GM18519 (cell line): ENCODE data around the gene SPEM1.

Experiments used
- ATAC-seq: cut with Tn5 transposase; IDR thresholded peaks from one replicate; pipeline ENCODE4 v1.9.1; 2021; ENCODE audit warnings: mild to moderate bottlenecking, moderate library complexity; ENCODE audit not compliant: unreplicated experiment, low FRiP score

The SPEM1 gene

DNA sequence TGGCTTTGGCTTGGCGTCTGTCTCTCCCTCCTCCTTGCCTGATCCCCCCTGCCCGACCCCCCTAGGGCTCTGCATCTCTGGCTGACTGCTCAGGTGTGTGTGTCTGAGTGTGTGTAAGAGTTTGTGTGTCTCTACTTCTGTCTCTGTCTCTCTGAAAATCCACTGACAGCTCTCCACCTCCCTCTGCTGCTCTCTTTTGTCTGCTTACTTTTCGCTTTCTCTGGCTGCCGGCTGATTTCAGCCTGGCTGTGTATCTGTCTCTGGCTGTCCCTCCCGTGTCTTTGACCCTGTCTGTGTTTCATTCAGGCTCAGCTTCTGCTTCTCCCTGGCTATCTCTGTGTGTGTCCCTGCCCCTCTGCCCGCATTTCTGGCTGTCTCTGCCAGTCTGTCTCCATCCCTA, 3.8 kb upstream of the SPEM1 start:
- ATAC-seq: no peak

DNA sequence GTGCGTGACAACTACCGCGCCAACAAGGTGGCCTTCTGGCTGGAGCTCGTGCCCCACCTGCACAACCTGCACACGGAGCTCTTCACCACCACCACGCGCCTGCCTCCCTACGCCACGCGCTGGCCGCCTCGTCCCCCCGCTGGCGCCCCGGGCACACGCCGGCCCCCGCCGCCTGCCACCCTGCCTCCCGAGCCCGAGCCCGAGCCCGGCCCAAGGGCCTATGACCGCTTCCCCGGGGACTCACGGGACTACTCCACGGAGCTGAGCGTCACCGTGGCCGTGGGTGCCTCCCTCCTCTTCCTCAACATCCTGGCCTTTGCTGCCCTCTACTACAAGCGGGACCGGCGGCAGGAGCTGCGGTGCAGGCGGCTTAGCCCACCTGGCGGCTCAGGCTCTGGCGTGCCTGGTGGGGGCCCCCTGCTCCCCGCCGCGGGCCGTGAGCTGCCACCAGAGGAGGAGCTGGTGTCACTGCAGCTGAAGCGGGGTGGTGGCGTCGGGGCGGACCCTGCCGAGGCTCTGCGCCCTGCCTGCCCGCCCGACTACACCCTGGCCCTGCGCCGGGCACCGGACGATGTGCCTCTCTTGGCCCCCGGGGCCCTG, 3.0 kb upstream of the SPEM1 start:
- ATAC-seq: no peak

DNA sequence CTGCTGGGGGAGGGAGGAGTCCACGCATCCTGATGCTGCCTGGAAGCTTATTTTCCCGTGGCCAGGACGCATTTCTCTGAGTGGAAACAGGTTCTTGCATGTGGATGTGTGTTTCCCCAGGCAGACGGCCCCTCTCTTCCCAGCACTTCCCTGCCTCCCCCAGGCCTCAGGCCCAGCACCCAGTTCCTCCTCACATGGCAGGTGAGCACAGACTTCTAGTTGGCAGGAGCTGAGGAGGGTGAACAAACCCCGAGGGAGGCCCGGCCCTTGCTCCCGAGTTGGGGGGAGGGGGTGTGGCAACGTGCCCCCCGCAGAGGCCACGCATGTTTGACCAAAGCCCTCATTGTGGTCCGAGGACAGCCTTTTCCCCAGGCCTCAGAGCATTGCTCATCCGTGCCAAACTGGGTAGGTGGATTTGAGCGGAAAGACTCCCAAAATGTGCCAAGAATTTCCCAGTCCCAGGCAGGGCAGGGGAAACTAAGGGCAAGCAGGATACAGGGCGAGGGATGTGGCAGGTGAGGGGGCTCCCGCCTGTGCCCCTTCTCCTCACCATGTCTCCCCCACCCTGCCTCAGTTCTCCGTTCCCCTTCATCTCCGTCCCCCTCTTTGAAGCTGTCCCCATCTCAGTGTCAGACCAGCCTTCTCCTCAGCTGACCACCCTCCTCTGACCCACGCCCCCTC, 1.5 kb upstream of the SPEM1 start:
- no peak for ATAC-seq

DNA sequence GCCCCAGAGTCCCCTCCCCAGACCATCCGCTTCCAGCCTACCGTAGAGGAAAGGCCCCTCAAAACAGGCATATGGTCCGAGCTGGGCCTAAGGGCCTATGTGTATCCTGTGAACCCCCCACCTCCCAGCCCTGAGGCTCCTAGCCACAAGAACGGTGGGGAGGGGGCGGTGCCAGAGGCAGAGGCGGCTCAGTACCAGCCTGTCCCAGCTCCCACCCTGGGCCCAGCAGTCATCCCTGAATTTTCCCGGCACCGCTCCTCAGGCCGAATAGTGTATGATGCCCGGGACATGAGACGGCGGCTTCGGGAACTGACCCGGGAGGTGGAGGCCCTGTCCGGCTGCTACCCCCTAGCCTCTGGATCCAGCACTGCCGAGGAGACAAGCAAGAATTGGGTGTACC, 1.1 kb downstream of the SPEM1 start:
- no peak for ATAC-seq

DNA sequence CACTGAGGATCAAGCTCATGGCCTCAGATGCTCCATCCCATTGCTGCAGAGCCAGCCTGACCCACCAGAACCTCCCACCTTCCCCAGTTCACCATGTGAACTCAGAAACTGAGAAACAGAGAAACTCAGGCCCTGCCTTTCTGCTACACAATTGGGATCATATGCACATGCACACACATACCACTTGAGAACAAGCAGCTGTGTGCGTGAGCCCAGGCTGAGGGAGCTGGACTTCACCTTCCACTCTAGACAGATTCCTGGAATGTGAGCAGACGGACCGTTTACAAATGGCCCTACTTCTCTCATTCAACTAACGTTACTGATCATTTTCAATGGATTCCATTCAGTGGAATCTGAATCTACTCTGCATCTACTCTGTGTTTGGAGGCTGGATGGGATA, 3.6 kb downstream of the SPEM1 start:
- ATAC-seq: no peak

DNA sequence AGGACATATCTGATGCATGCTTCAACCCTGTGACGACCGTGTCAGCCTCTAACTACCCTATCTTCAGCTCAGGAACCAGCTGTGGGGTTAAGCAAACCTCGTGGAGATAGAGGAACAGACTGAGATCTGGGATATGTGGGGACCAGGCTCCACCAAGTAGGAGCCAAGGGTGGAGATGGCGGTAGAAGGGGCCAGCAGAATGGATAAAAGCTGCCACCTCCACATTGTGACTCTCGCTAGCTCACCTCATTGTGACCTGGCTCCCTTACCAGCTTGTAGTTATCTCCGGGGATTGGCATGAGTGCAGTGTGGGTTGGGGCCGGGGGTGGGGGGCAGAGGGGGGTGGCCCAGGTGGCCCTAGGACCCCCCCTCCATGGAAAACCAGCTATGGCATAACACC, 5.2 kb downstream of the SPEM1 start, which contains the start of gene SPEM2:
SPEM2 (plus strand) TSS at position 301 of the 400 bp plus-strand sequence; CDS start at position 374, 73 bp downstream.
- ATAC-seq: no peak

DNA sequence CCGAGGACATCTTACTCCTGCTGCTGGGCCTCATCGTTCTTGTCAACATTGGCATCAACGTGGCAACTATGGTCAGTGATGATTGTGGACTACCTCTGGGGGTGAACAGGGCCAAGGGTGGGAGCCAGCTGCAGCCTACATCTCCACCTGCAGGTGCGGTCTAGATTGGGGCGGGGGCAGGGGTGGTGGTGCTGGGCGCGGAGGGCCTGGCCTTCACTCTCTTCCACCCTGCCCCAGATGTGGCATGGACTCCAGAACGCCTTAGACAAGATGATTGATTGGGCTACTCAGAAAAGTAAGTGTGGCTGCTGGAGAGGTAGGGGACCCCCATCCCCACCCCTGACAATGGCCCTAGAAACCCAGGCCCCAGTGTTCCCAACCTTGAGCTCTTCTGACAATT, 5.6 kb downstream of the SPEM1 start:
- no peak for ATAC-seq

DNA sequence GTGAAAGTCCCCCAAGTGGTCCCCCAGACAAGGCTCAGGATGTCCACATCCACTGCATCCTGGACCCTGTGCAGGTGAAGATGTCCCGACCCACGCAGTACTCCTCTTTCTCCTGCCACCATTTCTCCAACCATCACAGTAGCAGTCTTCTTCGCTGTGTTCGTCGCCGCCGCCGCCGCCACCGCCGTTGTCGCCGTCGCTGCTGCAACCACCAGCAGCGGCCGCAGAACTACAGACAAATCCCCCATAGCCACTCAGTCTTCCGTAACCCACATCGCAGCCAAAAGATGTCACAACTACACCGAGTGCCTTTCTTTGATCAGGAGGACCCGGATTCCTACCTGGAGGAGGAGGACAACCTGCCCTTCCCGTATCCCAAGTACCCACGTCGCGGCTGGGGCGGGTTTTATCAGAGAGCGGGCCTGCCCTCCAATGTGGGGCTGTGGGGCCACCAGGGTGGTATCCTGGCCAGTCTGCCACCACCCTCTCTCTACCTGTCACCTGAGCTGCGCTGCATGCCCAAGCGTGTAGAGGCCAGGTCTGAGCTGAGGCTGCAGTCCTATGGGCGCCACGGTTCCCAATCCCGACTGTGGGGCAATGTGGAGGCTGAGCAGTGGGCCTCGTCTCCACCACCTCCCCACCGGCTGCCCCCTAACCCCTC, 6.2 kb downstream of the SPEM1 start:
- no peak for ATAC-seq

DNA sequence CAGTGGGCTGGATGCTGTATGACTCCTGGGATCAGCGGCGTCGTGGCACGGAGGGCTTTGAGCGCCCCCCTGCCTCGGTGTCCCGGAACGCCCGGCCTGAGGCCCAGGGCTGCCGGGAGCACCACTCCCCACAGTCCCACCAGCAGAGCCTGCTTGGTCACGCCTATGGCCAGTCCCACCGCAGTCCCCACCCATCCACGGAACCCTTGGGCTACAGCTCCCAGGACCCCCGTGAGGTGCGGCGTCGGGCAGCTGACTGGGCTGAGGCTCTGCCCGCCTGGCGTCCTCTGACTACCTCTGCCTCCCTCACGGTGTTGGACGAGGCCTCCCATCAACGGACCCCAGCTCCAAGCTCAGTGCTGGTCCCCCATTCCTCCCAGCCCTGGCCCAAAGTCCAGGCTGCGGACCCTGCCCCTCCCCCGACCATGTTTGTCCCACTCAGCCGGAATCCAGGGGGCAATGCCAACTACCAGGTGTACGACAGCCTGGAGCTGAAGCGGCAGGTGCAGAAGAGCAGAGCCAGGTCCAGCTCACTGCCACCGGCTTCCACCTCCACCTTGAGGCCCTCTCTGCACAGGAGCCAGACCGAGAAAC, 6.9 kb downstream of the SPEM1 start:
- no peak for ATAC-seq

DNA sequence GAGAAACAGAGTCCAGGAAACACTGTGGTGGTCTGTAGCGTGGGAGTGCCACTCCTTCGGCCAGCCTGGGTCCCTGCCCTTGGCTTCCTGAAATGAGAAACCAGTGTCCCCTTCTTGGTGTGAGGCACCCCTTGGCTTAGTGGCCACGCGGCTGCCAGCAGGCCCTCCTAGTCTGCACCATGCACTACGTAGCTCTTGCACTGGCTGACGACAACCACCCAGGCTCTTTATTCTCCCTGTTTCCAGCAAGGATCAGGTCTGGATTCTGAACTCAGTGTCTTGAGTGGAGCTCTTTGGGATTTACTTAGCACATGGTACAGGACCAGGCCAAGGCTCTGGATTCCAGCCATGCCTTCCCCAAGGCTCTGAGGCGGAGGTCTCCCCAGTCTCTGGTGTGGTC, 7.4 kb downstream of the SPEM1 start:
- ATAC-seq: no peak

DNA sequence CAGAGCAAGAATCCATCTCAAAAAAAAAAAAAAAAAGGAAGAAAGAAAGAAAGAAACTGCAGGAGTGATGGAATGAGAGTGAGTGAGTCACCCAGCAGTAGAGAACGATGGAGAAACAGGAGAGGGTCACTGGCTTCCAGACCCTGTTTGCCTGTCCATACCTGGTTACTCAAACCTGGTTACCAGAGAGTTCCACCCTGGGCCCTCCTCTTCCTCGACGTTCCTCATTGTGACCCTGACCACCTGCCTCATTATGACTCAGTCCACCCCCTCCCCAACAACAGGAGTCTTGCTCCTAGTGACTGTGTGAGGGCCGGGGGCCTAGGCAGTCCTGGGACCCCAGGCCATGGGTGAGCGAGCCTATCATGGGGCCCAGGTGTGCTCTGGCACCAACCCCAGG, 8.4 kb downstream of the SPEM1 start, which contains the start of gene SPEM3:
SPEM3 (plus strand) TSS at position 301 of the 400 bp plus-strand sequence; CDS start at position 347, 46 bp downstream.
- no peak for ATAC-seq

DNA sequence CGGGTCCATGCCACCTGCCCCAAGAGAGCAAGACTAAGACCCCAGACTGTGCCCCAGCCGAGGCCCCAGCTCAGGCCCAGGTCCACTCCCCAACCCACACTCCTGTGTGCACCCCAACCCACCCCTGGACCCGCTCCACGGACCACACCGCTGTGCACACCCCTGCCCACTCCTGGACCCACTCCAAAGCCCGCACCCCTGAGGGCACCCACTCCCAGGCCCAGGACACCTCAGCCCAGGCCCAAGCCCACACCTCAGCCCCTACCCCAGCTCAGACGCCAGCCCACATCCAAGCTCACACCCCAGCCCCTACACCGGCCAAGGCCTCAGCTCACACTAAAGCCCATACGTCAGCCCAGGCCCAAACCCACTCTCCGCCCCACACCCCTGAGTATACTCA, 9.6 kb downstream of the SPEM1 start:
- ATAC-seq: no peak

DNA sequence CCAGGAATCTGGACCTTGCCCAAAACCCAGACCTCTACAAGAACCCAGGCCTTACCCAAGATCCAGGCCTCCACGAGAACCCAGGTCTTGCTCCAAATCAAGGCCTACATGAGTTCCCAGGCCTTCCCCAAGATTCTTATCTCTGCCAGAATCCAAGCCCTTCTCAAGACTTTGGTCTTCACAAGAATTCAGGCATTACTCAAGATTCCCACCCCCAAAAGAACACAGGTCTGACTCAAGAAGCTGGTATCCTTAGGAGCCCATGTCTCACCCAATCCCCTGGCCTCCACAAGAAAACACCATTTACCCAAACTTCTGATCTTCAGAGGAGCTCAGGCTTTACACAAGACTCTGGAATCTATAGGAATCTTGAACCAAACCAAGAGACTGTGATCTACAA, 11.1 kb downstream of the SPEM1 start:
- ATAC-seq: no peak

DNA sequence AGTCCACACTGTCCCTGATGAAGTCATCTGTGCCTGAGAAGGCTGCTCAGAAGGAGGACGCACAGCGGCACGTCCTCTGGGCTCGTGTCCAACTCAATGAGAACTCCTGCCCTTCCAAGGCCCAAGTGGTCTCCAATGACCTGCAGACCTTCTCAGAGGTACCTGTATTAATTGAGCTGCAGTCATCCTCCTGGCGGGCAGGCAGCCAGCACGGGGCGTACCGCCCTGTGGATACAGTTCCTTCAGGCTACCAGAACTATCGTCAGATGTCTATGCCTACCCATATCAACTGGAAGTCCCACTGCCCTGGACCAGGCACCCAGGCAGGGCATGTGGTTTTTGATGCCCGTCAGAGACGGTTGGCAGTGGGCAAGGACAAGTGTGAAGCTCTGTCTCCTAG, 12.2 kb downstream of the SPEM1 start:
- no peak for ATAC-seq

DNA sequence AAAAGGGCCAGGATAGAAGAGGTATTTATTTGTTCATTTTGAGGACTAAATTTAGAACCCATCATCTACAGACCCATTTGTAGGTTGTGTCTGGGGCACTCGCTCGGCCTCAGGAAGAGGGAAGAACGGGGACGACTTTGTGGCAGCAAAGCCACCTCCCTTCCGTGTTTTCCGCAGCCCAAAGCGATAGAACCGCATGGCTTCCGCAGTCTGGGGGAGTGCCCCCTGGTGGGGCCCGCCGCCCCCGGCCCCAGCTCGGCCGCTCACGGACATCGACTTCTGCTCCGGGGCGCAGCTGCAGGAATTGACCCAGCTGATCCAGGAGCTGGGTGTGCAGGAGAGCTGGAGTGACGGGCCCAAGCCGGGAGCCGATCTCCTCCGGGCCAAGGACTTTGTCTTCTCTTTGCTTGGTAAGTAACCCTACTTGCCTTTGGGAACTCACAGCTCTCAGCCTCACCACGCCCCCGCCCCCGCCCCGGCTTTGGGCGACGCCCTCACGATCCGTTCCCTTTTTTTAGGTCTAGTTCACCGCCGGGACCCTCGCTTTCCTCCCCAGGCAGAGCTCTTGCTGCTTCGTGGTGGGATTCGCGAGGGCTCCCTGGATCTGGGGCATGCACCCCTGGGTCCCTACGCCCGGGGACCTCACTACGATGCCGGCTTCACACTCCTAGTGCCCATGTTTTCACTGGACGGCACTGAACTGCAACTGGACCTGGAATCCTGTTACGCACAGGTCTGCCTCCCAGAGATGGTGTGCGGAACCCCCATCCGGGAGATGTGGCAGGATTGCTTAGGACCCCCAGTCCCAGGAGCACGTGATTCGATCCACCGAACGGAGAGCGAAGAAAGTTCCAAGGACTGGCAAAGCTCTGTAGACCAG, 15.8 kb downstream of the SPEM1 start:
- no peak for ATAC-seq

DNA sequence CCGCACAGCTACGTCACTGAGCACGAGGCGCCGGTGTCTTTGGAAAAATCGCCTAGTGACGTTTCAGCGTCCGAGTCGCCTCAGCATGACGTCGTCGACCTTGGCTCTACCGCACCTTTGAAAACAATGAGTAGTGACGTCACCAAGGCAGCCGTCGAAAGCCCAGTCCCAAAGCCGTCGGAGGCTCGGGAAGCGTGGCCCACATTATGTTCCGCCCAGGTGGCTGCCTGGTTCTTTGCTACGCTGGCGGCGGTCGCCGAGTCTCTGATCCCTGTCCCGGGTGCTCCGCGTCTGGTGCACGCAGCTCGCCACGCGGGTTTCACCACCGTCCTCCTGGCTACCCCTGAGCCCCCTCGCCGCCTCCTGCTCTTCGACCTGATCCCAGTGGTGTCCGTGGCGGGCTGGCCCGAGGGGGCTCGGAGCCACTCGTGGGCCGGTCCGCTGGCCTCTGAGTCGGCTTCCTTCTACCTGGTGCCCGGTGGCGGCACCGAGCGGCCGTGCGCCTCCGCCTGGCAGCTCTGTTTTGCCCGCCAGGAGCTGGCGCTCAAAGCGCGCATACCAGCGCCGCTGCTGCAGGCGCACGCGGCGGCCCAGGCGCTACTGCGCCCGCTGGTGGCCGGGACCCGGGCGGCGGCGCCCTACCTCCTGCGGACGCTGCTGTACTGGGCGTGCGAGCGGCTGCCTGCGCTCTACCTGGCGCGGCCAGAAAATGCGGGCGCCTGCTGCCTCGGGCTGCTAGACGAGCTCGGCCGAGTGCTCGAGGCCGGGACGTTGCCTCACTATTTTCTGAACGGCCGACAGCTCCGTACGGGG, 16.6 kb downstream of the SPEM1 start:
- no peak for ATAC-seq

DNA sequence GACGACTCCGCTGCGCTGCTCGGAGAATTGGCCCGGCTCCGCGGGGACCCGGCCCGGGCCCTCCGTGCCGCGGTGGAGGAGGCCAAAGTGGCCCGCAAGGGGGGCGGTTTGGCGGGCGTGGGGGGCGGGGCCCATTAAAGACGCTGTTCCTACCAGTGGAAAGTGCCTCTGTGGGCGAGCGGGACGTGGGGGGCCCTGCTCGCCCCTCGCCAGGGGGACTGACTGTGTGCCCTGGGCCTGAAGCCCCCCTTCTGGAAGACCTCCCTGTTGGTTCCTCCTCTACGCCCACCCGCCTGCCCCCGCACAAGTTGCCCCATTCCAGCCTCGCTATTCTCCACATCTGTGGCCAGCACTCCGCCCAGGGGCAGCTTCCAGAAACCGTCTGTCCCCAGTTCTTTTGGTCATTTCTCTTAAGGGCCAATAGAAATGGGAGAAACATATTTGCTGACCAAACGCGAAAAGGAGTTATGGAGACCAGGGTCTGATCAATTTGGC, 17.3 kb downstream of the SPEM1 start:
- no peak for ATAC-seq

DNA sequence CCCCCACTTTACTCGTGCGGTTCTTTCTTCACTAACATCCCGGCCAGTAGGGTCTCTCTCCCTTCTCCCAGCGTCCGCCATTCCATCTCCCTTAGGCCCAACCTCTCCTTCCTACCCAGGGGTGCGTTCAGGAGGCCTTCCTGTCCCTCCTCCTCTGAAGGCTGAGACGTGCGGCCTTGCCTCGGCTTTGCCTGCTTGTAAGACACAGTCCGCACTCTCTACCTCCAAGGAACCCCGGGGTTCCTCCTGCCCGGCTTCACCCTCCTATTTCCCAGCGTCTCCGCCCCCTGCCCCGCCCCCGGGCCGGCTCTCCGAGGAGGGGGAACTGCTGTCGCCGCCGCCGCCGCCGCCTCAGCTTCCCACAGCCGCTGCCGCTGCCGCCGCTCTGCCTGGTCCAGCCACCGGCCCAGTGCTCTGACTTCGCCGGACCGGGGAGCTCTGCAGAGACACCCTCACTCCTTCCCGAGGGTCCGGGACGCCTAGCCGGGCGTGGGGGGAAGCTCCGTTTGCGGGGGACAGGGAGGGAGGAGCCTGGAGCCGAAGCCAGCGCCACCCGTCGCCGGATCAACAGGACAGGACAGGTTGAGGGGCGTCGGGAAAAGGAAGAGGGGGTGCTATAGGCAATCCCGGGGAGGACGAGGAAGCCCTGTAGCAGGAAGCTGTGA, 18.0 kb downstream of the SPEM1 start:
- ATAC-seq: no peak
